Activated effector memory CD4-positive, alpha-beta T cell treated with Interleukin-2 at 50 U/mL for 16 hours (primary cell): Measurements from ENCODE around the gene UFSP2.

Experiments used
- DNase-seq: peaks from one replicate; pipeline ENCODE4 v3.0.0-alpha.2; 2020

The UFSP2 gene, protein sequence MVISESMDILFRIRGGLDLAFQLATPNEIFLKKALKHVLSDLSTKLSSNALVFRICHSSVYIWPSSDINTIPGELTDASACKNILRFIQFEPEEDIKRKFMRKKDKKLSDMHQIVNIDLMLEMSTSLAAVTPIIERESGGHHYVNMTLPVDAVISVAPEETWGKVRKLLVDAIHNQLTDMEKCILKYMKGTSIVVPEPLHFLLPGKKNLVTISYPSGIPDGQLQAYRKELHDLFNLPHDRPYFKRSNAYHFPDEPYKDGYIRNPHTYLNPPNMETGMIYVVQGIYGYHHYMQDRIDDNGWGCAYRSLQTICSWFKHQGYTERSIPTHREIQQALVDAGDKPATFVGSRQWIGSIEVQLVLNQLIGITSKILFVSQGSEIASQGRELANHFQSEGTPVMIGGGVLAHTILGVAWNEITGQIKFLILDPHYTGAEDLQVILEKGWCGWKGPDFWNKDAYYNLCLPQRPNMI

DNA sequence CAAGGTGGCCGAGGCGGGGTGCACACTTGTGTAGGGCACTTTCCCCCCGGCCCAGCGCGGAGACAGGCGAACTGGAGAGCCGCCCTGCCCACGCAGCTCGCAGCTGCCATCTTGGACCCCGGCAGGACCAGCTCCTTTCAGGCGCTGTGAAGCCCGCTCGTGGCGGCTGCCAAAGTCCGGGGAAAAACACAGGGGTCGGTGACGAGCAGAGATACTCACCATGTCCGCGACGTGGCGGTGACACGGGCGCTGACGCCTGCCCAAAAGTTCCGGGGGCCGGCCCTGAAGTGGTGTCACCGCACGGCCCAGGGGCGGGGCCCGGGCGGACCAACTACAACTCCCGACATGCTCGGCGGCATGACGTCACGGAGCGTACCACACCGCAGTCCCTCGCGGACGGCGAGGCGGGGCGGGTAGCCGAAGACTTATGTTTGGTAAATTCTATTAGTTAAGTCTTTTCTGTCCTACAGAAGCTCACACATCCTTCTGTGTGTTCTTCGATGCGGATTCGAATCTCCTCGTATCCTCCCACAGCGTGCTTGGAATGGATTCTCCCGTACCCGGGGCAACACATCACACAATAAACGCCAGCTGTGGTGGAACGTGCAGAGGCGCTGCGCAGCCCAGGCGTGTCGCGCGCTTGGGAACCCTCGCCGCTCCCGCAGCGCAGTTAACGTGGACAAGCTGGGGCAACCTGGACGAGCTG, at the start of gene UFSP2:
UFSP2 (minus strand) TSS at position 318 of the 706 bp plus-strand sequence; CDS start at position 222, 96 bp downstream.
- DNase-seq = peak; percentile 77

- no peak for DNase-seq
Measured at GRCh38 chr4:185473247-185473646, 47.5 kb upstream of the UFSP2 start.

DNA sequence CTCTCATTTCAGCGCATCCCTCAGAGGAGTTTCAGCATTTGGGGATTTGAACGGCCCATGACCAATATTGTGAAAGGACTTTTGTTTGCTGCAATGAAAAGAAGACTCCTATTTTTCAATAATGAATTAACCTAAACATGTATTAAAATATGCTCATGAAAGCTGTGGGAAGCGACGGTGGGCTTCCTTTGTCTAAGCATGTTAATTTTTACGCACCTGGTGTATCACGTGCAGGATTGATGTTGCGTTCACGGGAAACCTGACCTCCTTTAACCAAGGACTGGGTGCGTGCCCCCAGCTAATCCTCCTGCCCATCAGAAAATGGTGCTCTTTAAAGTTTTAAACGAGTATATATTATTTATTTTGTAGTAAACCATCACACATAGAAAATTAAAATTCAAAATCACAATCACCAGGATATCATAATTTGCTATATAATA, 46.4 kb upstream of the UFSP2 start:
- no peak for DNase-seq

DNA sequence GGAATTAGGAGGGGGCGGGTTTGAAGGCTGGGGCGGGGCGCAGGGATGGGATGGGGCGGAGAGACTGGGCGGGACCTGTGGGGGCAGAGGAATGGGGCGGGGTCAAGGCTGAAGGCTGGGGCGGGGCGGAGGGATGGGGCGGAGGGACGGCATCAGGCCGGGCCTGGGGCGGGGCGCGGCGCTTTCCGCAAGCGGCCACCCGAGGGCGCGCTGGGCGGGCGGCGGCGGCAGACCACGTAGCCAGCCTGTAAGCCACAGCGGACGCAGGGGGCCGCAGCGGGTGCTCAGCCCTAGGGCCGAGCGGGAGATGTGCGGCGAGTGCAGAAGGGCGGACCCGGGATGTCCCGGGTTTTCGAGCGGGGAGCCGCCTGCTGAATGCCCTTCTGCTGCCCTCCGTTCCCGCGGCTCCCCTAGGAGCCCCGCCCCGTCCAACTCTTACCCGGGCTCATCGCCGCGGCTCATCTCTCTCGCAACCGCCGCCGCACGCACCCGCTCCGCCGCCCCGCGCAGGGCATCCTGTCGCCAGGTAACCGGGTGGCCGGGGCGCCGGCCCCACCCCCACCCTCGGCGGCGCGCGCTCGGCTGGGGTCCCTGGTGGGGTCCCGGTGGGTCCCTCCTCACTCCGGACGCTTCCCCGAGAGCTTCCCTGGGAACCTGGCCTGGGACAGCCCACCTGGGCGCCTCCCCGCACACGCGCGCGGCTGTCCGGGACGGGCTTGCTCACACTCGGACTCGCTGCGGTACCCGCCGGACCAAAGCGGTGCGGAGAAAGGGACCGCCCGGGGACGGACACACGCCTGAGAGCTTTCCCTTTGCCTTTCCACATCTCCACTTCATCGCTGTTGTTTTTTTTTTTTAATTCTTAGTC, 45.7 kb upstream of the UFSP2 start, which contains the start of gene CCDC110:
CCDC110 (minus strand) TSS at position 499 of the 868 bp plus-strand sequence; CDS start at position 449, 50 bp downstream.
- peak; percentile 79 for DNase-seq

- peak; percentile 41 for DNase-seq
Measured at GRCh38 chr4:185470501-185471195, 44.9 kb upstream of the UFSP2 start.

DNA sequence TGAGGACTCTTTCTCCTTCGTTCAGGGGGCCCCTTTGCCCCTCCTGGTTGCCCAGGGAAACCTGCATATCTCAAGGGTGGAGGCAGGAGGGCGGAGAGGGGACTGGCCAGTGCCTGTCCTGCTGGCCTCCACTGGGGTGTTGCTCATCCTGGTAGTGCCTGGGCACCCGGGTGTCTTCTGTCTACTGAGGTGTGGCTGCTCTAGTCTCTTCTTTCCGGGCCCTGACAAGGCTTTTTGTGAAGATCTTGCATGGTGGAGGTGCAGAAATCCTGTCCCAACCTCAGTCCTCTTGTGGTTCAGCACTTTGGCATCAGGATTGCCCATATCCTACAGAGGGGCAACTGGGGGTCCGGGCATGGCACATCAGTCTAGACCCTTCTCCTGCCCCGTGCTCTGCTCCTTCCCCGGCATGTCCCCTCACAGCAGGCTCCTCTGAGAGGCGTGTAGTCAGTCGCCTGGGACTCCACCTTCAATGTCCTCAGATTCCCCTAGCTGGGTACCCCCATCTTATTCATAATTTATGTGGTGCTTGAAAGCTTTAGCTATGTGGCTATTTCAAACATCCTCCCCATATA, 43.9 kb upstream of the UFSP2 start:
- DNase-seq = no peak

DNA sequence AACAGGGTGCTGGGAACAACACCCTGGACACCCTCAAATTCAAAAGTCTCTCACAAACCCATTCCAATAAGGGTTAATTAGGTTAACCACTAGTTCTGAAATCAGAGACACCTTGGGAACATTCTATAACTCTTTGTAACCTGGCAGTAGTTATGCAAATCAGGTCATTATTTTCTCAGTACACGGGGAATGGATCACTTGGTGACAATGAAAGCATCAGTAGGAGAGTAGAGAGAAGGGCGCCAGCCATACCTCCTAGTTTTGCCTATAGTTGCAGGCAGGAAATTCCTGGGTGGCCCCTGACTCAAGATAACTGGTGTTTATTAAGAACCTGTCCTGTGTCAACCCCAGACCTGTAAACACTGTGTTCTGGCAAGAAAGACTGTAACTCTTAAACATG, 43.2 kb upstream of the UFSP2 start:
- no peak for DNase-seq

GRCh38 chr4:185467991-185468390, 42.2 kb upstream of the UFSP2 start:
- DNase-seq = no peak

DNA sequence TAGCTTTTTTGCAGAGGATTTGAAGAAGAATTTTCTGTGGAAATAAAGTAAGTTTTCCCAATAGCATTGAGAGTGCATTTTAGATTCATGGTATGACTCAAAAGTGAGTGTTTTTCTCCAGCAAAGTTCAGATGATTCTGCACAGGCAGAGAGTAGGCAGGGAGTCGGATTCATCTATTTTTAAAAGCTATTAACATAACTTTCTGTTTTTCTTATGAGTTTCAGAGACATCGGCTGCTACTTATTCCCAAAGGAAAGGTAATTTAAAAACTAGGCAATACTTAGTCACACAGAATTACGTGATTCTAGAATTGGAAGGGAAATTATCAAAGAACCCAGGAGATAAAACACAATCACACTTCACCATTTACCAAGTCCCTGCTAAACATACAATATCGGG, 41.3 kb upstream of the UFSP2 start:
- no peak for DNase-seq

DNA sequence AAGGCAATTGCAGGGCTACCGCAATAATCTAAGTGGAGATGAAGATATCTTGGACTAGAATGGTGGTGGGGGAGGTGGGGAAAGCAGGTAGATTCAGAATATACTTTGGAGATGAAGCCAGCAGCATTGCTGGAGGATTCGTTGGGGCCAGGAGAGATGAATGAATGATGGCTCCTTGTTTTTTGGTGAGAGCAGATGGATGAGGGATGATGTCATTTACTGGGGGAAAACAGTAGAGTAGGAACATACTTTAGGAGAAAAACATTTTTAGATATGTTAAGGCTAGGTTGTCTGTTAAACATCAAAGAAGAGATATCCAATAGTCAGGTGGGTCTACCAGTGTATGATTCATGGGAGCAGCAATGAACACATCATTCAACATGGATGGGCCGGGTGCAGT, 39.9 kb upstream of the UFSP2 start:
- DNase-seq = no peak

DNA sequence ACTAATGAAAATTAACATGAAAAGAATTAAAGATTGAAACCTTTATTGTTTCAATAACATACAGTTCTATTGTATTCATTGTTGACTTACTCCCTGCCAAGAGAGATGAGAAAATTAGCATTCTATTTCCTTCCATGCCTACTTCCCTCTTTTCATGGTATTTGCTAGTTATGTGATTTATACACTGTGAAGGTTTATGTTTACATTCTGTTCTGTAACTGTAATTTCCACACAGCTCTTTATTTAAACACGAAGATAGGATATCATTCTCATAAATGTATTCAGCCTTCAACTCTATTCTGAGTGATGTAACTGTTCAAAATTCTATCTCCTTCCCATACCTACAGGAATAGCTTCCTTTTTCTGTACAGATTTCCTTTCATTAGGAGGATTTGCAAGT, 39.1 kb upstream of the UFSP2 start:
- DNase-seq = no peak

DNA sequence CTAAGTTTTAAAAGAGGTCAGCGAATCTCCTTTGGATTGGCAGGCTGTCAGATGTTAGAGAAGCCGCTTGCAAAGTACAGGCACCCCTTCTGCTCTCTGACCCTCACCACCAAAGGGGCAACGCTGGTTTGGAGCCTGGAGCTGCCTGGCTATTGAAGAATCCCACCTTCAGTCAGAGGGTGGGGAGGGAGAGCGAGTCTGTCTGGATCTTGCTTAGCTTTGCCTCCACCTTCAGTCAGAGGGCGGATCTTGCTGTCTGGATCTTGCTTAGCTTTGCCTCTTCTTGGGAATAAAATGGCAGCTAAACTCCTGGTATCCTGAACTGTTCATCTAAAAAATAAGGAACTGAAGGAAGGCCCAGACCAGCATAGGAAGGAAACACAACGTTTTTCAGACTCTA, 38.4 kb upstream of the UFSP2 start:
- no peak for DNase-seq

- no peak for DNase-seq
Measured at GRCh38 chr4:185463541-185463940, 37.8 kb upstream of the UFSP2 start.

DNA sequence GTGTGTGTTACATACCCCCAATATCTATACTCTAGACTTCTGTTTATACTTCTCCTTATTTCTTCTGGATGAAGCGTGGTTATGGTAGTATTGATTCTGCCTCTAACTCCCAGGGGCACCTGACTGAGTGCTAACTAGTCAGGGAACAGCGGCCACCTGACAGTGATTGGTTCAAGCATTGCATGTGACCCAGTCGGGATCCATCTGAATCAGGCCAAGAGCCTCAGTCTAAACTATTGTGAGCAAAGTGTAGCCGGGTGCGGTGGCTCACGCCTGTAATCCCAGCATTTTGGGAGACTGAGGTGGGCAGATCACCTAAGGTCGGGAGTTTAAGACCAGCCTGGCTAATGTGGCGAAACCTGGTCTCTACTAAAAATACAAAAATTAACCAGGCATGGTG, 35.8 kb upstream of the UFSP2 start:
- no peak for DNase-seq

DNA sequence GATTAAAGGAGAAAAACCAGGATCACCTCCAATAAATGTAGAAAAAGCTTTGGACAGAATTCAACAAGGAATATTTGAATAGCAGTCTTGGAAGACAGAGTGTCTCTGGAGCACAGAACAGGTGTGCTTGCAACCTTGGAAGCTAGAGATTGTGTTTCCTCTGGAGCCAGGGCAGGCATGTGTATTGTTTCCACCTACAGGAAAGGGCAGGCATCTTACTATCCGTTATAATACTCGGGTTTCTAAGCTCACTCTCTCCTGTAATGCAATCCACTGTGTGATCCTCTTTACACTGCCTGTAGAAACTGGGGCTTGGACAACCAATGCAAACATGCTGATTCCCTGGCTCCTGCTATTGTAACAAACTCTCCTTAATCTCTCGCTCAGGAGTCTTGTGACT, 31.4 kb upstream of the UFSP2 start:
- DNase-seq = no peak

- DNase-seq = no peak
Measured at GRCh38 chr4:185456131-185456530, 30.4 kb upstream of the UFSP2 start.

DNA sequence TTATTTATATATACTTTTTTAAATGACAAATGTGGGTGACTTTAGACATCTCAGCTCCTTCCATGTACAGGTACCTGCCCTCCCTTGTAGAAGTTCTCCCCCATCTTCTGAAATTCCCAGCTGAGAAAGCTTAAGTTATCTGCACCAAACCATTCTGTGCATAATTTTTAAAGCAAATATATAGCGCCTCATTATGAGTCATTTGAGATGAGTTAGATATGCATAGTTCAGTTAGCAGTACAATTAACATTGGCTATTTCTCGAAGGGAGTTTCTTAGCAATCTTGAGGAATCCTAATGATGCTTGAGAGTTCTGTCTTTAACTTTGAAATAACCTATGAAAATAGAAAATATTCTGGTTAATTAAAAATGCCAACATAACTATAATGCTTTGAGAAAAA, 19.4 kb upstream of the UFSP2 start:
- no peak for DNase-seq

GRCh38 chr4:185441479-185441878, 15.7 kb upstream of the UFSP2 start:
- DNase-seq = no peak

DNA sequence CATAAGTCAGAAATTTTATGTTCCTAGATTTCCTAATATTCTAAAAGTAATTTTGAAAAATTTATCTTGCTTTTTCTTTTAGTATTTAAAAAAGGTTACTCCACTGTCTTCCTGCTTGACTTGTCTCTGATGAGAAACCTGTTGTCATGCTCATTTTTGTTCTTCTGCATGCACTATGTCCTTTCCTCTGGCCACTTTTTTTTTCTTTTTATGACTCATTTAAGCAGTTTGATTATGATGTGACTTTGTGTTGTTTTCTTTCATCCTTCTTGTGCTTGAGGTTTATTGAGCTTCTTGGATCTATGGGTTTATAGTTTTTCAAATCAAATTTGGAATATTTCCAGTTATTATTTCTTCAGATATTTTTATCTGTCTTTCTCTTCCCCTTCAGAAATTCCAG, 12.0 kb upstream of the UFSP2 start:
- DNase-seq = no peak

- DNase-seq = no peak
Measured at GRCh38 chr4:185435466-185435865, 9.7 kb upstream of the UFSP2 start.

GRCh38 chr4:185429660-185430059, 3.9 kb upstream of the UFSP2 start:
- no peak for DNase-seq
